Measurements from ENCODE around the gene CDC42BPB. TPM values are rescaled to one million over a fixed set of nuclear protein-coding genes. Genes with fewer than 3 reads are reported as not detected.

The CDC42BPB gene
- total RNA-seq, 6 donors from 2014 or later: 108 to 268 (median 124) TPM

- H3K4me3 ChIP-seq: no peak overlapping the region
- no peaks in the 10 kb centered on the region for H3K9me3 ChIP-seq
- H3K4me1 ChIP-seq: no peaks in the 10 kb centered on the region
- ATAC-seq (ENCODE audit: low FRiP score in 2 of 2) (no peak), DNase-seq (peak in 1 of 2 donors; percentile 75)
- no peak overlapping the region for H3K27ac ChIP-seq
- 94 to 95% methylated on average over 26 to 29 of the region's 29 CpGs for WGBS, 2 donors
- no peaks in the 10 kb centered on the region for H3K27me3 ChIP-seq
- TF ChIP-seq POLR2A (IDR thresholded peaks at IDR 0.05) (no peak), EP300 (IDR thresholded peaks at IDR 0.05) (no peak), CTCF (IDR thresholded peaks at IDR 0.05) (no peak), POLR2AphosphoS5 (IDR thresholded peaks at IDR 0.05) (no peak)
- peaks cover 4 to 30% (median 23%) of the 10 kb centered on the region in 4 donors for H3K36me3 ChIP-seq
Measured at GRCh38 chr14:102908766-102909455, 148.4 kb downstream of the CDC42BPB start.

GRCh38 chr14:102907980-102908730 lies 149.2 kb downstream of the CDC42BPB start:
- Histone ChIP-seq H3K27me3 (no peaks in the 10 kb centered on the region), H3K36me3 (peaks cover 4 to 38% (median 30%) of the 10 kb centered on the region in 4 donors), H3K9me3 (no peaks in the 10 kb centered on the region), H3K27ac (no peak overlapping the region), H3K4me1 (no peaks in the 10 kb centered on the region), H3K4me3 (no peak overlapping the region)
- no peak for TF ChIP-seq EP300 (IDR thresholded peaks at IDR 0.05)
- TF ChIP-seq POLR2AphosphoS5 (IDR thresholded peaks at IDR 0.05): no peak
- TF ChIP-seq POLR2A (IDR thresholded peaks at IDR 0.05): no peak
- no peak for TF ChIP-seq CTCF (IDR thresholded peaks at IDR 0.05)
- ATAC-seq (ENCODE audit: low FRiP score in 2 of 2): peak in 1 of 2 donors; percentile 3
- DNase-seq: peak in 1 of 2 donors; percentile 73
- WGBS, 2 donors: 93 to 96% methylated on average over 10 to 23 of the region's 23 CpGs

- Histone ChIP-seq H3K4me1 (no peaks in the 10 kb centered on the region), H3K27me3 (no peaks in the 10 kb centered on the region), H3K36me3 (peaks cover 4 to 41% (median 31%) of the 10 kb centered on the region in 4 donors), H3K4me3 (no peak overlapping the region), H3K27ac (no peak overlapping the region), H3K9me3 (no peaks in the 10 kb centered on the region)
- no peak for TF ChIP-seq POLR2AphosphoS5 (IDR thresholded peaks at IDR 0.05)
- TF ChIP-seq CTCF (IDR thresholded peaks at IDR 0.05): no peak
- no peak for TF ChIP-seq POLR2A (IDR thresholded peaks at IDR 0.05)
- TF ChIP-seq EP300 (IDR thresholded peaks at IDR 0.05): no peak
- DNase-seq: peak in 1 of 2 donors; percentile 82
- WGBS, 2 donors: 96 to 97% methylated on average over 25 to 28 of the region's 33 CpGs
- ATAC-seq (ENCODE audit: low FRiP score in 2 of 2): no peak
Measured at GRCh38 chr14:102907303-102907844, 150.0 kb downstream of the CDC42BPB start.

- peak in 1 of 2 donors; percentile 77 for DNase-seq
- Histone ChIP-seq H3K27ac (no peak overlapping the region), H3K36me3 (peaks cover 4 to 41% (median 31%) of the 10 kb centered on the region in 4 donors), H3K4me1 (no peaks in the 10 kb centered on the region), H3K9me3 (no peaks in the 10 kb centered on the region), H3K4me3 (no peak overlapping the region), H3K27me3 (no peaks in the 10 kb centered on the region)
- ATAC-seq (ENCODE audit: low FRiP score in 2 of 2): no peak
- 96 to 97% methylated on average over 29 to 30 of the region's 30 CpGs for WGBS, 2 donors
- TF ChIP-seq POLR2AphosphoS5 (IDR thresholded peaks at IDR 0.05) (no peak), CTCF (IDR thresholded peaks at IDR 0.05) (no peak), EP300 (IDR thresholded peaks at IDR 0.05) (no peak), POLR2A (IDR thresholded peaks at IDR 0.05) (no peak)
Measured at GRCh38 chr14:102906616-102907302, 150.6 kb downstream of the CDC42BPB start.

Data from upper lobe of left lung (tissue), 6 donors.